HepG2 (cell line): ENCODE results near the gene RAB39A. TPM values are rescaled to one million over a fixed set of nuclear protein-coding genes. Genes with fewer than 3 reads are reported as not detected.
A peak's percentile ranks its signal among the peaks of the same experiment; 100 is the strongest.

ENCODE experiments used
- CAMTA2 ChIP-seq: sonication (generic); formaldehyde crosslinking; IDR thresholded peaks from 2 replicates; pipeline ENCODE4 v1.4.0; 2020; ENCODE audit warnings: mild to moderate bottlenecking, missing genetic modification reagents, borderline replicate concordance
- CEBPG ChIP-seq: IDR thresholded peaks from 2 replicates; pipeline ENCODE4 v1.6.1; 2016
- FOXO1 ChIP-seq: sonication (generic); formaldehyde crosslinking; IDR thresholded peaks from 2 replicates; pipeline ENCODE4 v1.4.0; 2020; ENCODE audit warnings: missing genetic modification reagents
- FOXO4 ChIP-seq: sonication (generic); formaldehyde crosslinking; conservative IDR thresholded peaks from 2 replicates; pipeline ENCODE4 v1.8.1; 2023; ENCODE audit warnings: missing genetic modification reagents
- FUBP1 ChIP-seq: sonication (generic); formaldehyde crosslinking; IDR thresholded peaks from 2 replicates; pipeline ENCODE4 v1.5.1; 2020; ENCODE audit warnings: missing genetic modification reagents, mild to moderate bottlenecking, borderline replicate concordance
- MAFG ChIP-seq: sonication (generic); formaldehyde crosslinking; IDR thresholded peaks from 2 replicates; pipeline ENCODE4 v1.5.1; 2020; ENCODE audit warnings: mild to moderate bottlenecking, missing genetic modification reagents
- MAZ ChIP-seq, 2 experiments: sonication (generic) in 1 of 2; formaldehyde crosslinking in 1 of 2; IDR thresholded peaks; 2 replicates each; pipeline versions ENCODE4 v1.5.0 to v1.6.1; 2012 to 2020; ENCODE audit warnings: low read depth in 2 of 2, mild to moderate bottlenecking in 2 of 2, borderline replicate concordance in 1 of 2, improper control_type of control experiment in 1 of 2, low read length in 1 of 2, missing genetic modification reagents in 1 of 2, moderate library complexity in 1 of 2
- NR3C1 ChIP-seq: sonication (generic); formaldehyde crosslinking; IDR thresholded peaks from 2 replicates; pipeline ENCODE4 v1.4.0; 2020; ENCODE audit warnings: missing genetic modification reagents
- REPIN1 ChIP-seq: sonication (generic); formaldehyde crosslinking; IDR thresholded peaks from 2 replicates; pipeline ENCODE4 v1.8.0; 2022; ENCODE audit warnings: missing genetic modification reagents, low read depth, mild to moderate bottlenecking, borderline replicate concordance
- SOX13 ChIP-seq, 3 experiments: fragments of 450-650 bp in 1 of 3; sonication (generic) in 1 of 3; formaldehyde crosslinking in 1 of 3; IDR thresholded peaks in 2 of 3; conservative IDR thresholded peaks in 1 of 3; 2 replicates each; pipeline versions ENCODE4 v1.5.0 to v1.6.1; 2016 to 2020; ENCODE audit warnings: antibody characterized with exemption in 1 of 3, mild to moderate bottlenecking in 1 of 3, missing compliant biosample characterization in 1 of 3, missing genetic modification reagents in 1 of 3, moderate library complexity in 1 of 3
- SOX6 ChIP-seq, 2 experiments: fragments of 450-650 bp in 1 of 2; sonication (generic) in 1 of 2; formaldehyde crosslinking in 1 of 2; IDR thresholded peaks; 2 replicates each; pipeline versions ENCODE4 v1.4.0 to v1.6.1; 2017 to 2020; ENCODE audit warnings: antibody characterized with exemption in 1 of 2, mild to moderate bottlenecking in 1 of 2, missing genetic modification reagents in 1 of 2
- STAT6 ChIP-seq: sonication (generic); formaldehyde crosslinking; IDR thresholded peaks from 2 replicates; pipeline ENCODE4 v1.4.0; 2020; ENCODE audit warnings: missing genetic modification reagents, mild to moderate bottlenecking, borderline replicate concordance
- TFDP2 ChIP-seq: sonication (generic); formaldehyde crosslinking; IDR thresholded peaks from 2 replicates; pipeline ENCODE4 v1.4.0; 2020; ENCODE audit warnings: missing genetic modification reagents
- TOE1 ChIP-seq: sonication (generic); formaldehyde crosslinking; IDR thresholded peaks from 2 replicates; pipeline ENCODE4 v1.4.0; 2020; ENCODE audit warnings: mild to moderate bottlenecking, missing genetic modification reagents
- ZBTB7B ChIP-seq: sonication (generic); formaldehyde crosslinking; IDR thresholded peaks from 2 replicates; pipeline ENCODE4 v1.4.0; 2020; ENCODE audit warnings: missing genetic modification reagents
- ZFP36L1 ChIP-seq: sonication (generic); formaldehyde crosslinking; IDR thresholded peaks from 2 replicates; pipeline ENCODE4 v1.8.0; 2022; ENCODE audit warnings: mild to moderate bottlenecking, missing genetic modification reagents, moderate library complexity
- ZNF143 ChIP-seq: sonication (generic); formaldehyde crosslinking; IDR thresholded peaks from 2 replicates; pipeline ENCODE4 v1.4.0; 2020; ENCODE audit warnings: missing genetic modification reagents
- ZNF44 ChIP-seq: sonication (generic); formaldehyde crosslinking; IDR thresholded peaks from 2 replicates; pipeline ENCODE4 v1.5.1; 2020; ENCODE audit warnings: mild to moderate bottlenecking, missing genetic modification reagents
- ZNF510 ChIP-seq: sonication (generic); formaldehyde crosslinking; IDR thresholded peaks from 2 replicates; pipeline ENCODE4 v1.4.0; 2020; ENCODE audit warnings: low read depth, mild to moderate bottlenecking, missing genetic modification reagents
- ZNF570 ChIP-seq: sonication (generic); formaldehyde crosslinking; IDR thresholded peaks from 2 replicates; pipeline ENCODE4 v1.4.0; 2020; ENCODE audit warnings: mild to moderate bottlenecking, missing genetic modification reagents, borderline replicate concordance
- polyA plus RNA-seq, 8 experiments: library from polyadenylated mRNA; depleted of rRNA in 3 of 8; stranded (reverse) in 7 of 8; unstranded in 1 of 8; fragments of >200 nt; fragmentation: Illumina TruSeq in 4 of 8; extraction: Trizol in 4 of 8; gene quantifications; 2 replicates each; pipeline versions ENCODE4 v1.2.1 to v1.2.3, GENCODE V29; 2011 to 2016; ENCODE audit warnings: low read depth in 4 of 8, missing spikeins in 1 of 8, mixed read lengths in 1 of 8; ENCODE audit not compliant: insufficient read depth in 1 of 8
- total RNA-seq, 5 experiments: library from RNA; depleted of rRNA; stranded (reverse); fragments of >200 nt; fragmentation: Illumina TruSeq; extraction: Trizol; gene quantifications; 2 replicates each; pipeline ENCODE4 v1.2.3, GENCODE V29; 2016; ENCODE audit warnings: low read depth in 1 of 5

The RAB39A gene
- total and polyA plus RNA-seq, 2 of the 13 experiments (the other 11 are each of a cell fraction or from before 2014, with no cell fraction given), result not detected

GRCh38 chr11:108009497-108010370 is 81.5 kb downstream of the RAB39A start (continued):
- no peak for TF ChIP-seq ZNF143
- no peak for TF ChIP-seq ZNF510 (CRISPR knock-in tag)
- TF ChIP-seq CEBPG (CRISPR knock-in tag), result no peak
- TF ChIP-seq SOX13 (IDR thresholded peaks at IDR 0.05), result 0 out of 2 replicates have a peak, but pooled peaks have one; percentile 2
- TF ChIP-seq SOX13 (CRISPR knock-in tag; conservative IDR thresholded peaks at IDR 0.05 in 1 of 2, IDR thresholded peaks at IDR 0.05 in 1 of 2), result no peak
- no peak for TF ChIP-seq MAZ (IDR thresholded peaks at IDR 0.05; ENCODE audit: borderline replicate concordance, low read depth, low read length)
- TF ChIP-seq MAZ (CRISPR knock-in tag; IDR thresholded peaks at IDR 0.05; ENCODE audit: low read depth), result no peak
- TF ChIP-seq ZFP36L1 (CRISPR knock-in tag), result no peak
- TF ChIP-seq CAMTA2 (CRISPR knock-in tag), result no peak; the same call in 1 of the 2 replicates
- TF ChIP-seq FOXO4 (CRISPR knock-in tag), result no peak
- TF ChIP-seq ZNF570, result no peak
- TF ChIP-seq ZNF44, result no peak
- TF ChIP-seq ZBTB7B (CRISPR knock-in tag), result peak; percentile 93
- TF ChIP-seq NR3C1, result no peak
- TF ChIP-seq TFDP2 (CRISPR knock-in tag), result no peak
- no peak for TF ChIP-seq FUBP1 (CRISPR knock-in tag)
- no peak for TF ChIP-seq SOX6 (IDR thresholded peaks at IDR 0.05)
- no peak for TF ChIP-seq SOX6 (CRISPR knock-in tag; IDR thresholded peaks at IDR 0.05)
- TF ChIP-seq REPIN1 (CRISPR knock-in tag), result no peak
- no peak for TF ChIP-seq MAFG (CRISPR knock-in tag)
- TF ChIP-seq TOE1 (CRISPR knock-in tag), result no peak
- TF ChIP-seq STAT6 (CRISPR knock-in tag), result no peak
- no peak for TF ChIP-seq FOXO1 (CRISPR knock-in tag)
